Measurements from ENCODE around the gene MALAT1. TPM values are rescaled to one million over a fixed set of nuclear protein-coding genes. Genes with fewer than 3 reads are reported as not detected.

Gene MALAT1
- total and polyA plus RNA-seq, 2 of the 13 experiments (the other 11 are each of a cell fraction or from before 2014, with no cell fraction given) = 143 to 1,237 TPM

GRCh38 chr11:65489035-65489705 is 9.7 kb upstream of the MALAT1 start (continued):
- TF ChIP-seq MIXL1 (CRISPR knock-in tag; IDR thresholded peaks at IDR 0.05) (no peak), EEA1 (CRISPR knock-in tag; IDR thresholded peaks at IDR 0.05; ENCODE audit: borderline replicate concordance) (no peak), ZNF770 (CRISPR knock-in tag; IDR thresholded peaks at IDR 0.05) (peak; percentile 98), IKZF5 (CRISPR knock-in tag; IDR thresholded peaks at IDR 0.05) (no peak), ZNF740 (CRISPR knock-in tag; IDR thresholded peaks at IDR 0.05) (peak; percentile 93), ZSCAN22 (CRISPR knock-in tag; IDR thresholded peaks at IDR 0.05) (no peak), ISX (CRISPR knock-in tag; conservative IDR thresholded peaks at IDR 0.05) (no peak), ZNF660 (CRISPR knock-in tag; IDR thresholded peaks at IDR 0.05; ENCODE audit: borderline replicate concordance, low read depth) (no peak), CEBPG (CRISPR knock-in tag; IDR thresholded peaks at IDR 0.05) (no peak), DMAP1 (CRISPR knock-in tag; IDR thresholded peaks at IDR 0.05) (0 out of 2 replicates have a peak, but pooled peaks have one; percentile 30), ZBTB38 (CRISPR knock-in tag; IDR thresholded peaks at IDR 0.05) (no peak), ZBTB7B (CRISPR knock-in tag; IDR thresholded peaks at IDR 0.05) (peak; percentile 95), KAT8 (CRISPR knock-in tag; IDR thresholded peaks at IDR 0.05) (no peak), RBAK (CRISPR knock-in tag; IDR thresholded peaks at IDR 0.05) (no peak), ZNF772 (CRISPR knock-in tag; IDR thresholded peaks at IDR 0.05) (peak; percentile 59; the same call in 1 of the 2 replicates), IKZF1 (IDR thresholded peaks at IDR 0.05) (no peak), ZXDC (CRISPR knock-in tag; IDR thresholded peaks at IDR 0.05) (peak; percentile 69; the same call in 1 of the 2 replicates), SRSF4 (IDR thresholded peaks at IDR 0.05; ENCODE audit: low read depth, low read length, poor library complexity, severe bottlenecking) (no peak), KLF11 (CRISPR knock-in tag; IDR thresholded peaks at IDR 0.05) (peak; percentile 38; the same call in 1 of the 2 replicates), NBN (conservative IDR thresholded peaks at IDR 0.05) (no peak)
- TF ChIP-seq, protein P1, sequence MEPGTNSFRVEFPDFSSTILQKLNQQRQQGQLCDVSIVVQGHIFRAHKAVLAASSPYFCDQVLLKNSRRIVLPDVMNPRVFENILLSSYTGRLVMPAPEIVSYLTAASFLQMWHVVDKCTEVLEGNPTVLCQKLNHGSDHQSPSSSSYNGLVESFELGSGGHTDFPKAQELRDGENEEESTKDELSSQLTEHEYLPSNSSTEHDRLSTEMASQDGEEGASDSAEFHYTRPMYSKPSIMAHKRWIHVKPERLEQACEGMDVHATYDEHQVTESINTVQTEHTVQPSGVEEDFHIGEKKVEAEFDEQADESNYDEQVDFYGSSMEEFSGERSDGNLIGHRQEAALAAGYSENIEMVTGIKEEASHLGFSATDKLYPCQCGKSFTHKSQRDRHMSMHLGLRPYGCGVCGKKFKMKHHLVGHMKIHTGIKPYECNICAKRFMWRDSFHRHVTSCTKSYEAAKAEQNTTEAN (CRISPR knock-in tag; conservative IDR thresholded peaks at IDR 0.05) = no peak
- TF ChIP-seq, protein P2, sequence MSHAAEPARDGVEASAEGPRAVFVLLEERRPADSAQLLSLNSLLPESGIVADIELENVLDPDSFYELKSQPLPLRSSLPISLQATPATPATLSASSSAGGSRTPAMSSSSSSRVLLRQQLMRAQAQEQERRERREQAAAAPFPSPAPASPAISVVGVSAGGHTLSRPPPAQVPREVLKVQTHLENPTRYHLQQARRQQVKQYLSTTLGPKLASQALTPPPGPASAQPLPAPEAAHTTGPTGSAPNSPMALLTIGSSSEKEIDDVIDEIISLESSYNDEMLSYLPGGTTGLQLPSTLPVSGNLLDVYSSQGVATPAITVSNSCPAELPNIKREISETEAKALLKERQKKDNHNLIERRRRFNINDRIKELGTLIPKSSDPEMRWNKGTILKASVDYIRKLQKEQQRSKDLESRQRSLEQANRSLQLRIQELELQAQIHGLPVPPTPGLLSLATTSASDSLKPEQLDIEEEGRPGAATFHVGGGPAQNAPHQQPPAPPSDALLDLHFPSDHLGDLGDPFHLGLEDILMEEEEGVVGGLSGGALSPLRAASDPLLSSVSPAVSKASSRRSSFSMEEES (CRISPR knock-in tag; IDR thresholded peaks at IDR 0.05) = 0 out of 2 replicates have a peak, but pooled peaks have one; percentile 69

Measured in HepG2 (cell line).